ENCODE measurements around the gene CASKIN1.
"Not testable (repeated sequence)": the region's sequence is repeated elsewhere in the genome, so short reads cannot be mapped to it uniquely, and the experiment has no call there.

Gene CASKIN1

DNA sequence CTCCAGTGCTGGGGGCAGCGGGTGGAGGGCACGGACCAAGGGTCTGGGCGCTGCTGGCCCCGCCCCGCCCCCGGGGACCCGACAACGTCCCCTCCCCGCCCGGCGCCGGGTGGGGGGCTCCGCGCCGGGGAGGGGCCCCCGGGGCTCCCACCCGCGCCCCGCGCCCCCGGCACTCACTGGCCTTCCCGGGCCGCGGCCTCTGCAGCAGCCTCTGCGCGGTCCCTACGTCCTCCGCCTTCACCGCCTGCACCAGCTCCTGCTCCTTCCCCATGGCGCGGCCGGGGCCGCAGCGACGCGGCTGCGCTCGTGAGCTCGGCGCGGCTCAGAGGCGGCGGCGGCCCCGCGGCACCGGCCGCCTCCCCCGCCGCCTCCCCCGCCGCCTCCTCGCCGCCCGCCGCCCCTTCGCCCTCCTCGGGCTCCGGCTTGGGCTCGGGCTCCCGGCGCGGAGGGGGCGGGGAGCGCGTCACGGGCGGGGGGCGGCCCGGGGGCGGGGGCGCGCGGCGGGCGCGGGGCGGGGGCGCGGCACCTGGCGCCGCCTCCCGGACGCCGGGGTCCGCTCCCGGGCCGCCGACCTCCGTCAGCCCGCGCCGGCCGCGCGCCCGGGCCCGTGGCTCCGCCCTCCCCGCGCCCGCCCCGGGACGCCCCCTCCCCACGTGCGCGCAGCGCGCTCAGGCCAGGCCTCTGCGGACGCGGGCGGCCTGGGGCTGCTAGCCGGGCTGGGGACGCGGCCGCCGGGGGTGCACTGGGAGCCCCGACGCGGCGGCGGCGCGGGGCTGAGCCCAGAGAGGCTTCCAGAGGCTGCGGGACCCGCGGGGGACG is at the start of gene CASKIN1:
CASKIN1 (minus strand) TSS at position 444 of the 819 bp plus-strand sequence; CDS start at position 271, 173 bp downstream.
- DNase-seq (ENCODE audit: low read depth in 2 of 2): no peak

GRCh38 chr16:2244926-2245795 is 48.8 kb upstream of the CASKIN1 start:
- no peak for DNase-seq (ENCODE audit: low read depth in 2 of 2)

- no peak for DNase-seq (ENCODE audit: low read depth in 2 of 2)
These were observed 47.9 kb upstream of the CASKIN1 start for GRCh38 chr16:2244301-2244700.

DNA sequence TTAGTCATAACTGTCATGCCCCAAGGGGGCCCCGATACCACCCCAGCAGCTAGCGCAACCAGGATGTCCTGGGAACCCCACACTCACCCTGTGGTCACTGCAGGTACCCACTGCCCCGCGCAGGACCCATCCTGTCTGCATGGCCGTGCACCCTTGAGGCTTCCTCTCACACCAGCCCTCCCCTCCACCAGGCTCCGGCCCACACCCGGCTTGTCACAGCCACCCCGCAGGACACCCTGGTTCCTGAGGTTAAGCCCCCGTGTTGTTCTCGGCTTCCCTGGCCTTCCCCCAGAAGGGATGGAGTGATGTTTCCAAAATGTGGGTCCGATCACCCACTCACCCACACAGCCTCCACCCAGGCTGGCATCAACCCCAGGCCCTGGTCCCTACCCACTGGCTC is 47.4 kb upstream of the CASKIN1 start:
- no peak for DNase-seq (ENCODE audit: low read depth in 2 of 2)

GRCh38 chr16:2243031-2243528 is 46.7 kb upstream of the CASKIN1 start:
- DNase-seq (ENCODE audit: low read depth in 2 of 2): no peak

DNA sequence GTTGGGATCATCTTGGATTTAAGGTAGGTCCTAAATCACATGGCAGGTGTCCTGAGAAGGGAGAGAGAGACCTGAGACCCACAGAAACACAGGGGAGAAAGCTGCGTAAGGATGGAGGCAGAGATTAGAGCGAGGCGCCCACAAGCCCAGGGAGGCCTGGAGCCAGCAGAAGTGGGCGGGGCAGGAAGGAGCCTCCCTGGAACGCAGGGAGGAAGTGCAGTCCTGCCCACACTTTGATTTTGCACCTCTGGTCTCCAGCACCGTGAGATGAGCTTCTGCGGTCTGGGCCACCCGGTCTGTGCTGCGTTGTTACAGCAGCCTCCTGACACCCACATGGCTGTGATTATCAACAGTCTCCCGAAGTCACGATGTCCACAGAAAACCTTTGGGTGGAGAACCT is 46.2 kb upstream of the CASKIN1 start:
- DNase-seq (ENCODE audit: low read depth in 2 of 2): no peak

- DNase-seq (ENCODE audit: low read depth in 2 of 2): not testable (repeated sequence)
These were observed 43.9 kb upstream of the CASKIN1 start for GRCh38 chr16:2240331-2240730.

GRCh38 chr16:2238838-2239675 is 42.7 kb upstream of the CASKIN1 start:
- DNase-seq (ENCODE audit: low read depth in 2 of 2): no peak

DNA sequence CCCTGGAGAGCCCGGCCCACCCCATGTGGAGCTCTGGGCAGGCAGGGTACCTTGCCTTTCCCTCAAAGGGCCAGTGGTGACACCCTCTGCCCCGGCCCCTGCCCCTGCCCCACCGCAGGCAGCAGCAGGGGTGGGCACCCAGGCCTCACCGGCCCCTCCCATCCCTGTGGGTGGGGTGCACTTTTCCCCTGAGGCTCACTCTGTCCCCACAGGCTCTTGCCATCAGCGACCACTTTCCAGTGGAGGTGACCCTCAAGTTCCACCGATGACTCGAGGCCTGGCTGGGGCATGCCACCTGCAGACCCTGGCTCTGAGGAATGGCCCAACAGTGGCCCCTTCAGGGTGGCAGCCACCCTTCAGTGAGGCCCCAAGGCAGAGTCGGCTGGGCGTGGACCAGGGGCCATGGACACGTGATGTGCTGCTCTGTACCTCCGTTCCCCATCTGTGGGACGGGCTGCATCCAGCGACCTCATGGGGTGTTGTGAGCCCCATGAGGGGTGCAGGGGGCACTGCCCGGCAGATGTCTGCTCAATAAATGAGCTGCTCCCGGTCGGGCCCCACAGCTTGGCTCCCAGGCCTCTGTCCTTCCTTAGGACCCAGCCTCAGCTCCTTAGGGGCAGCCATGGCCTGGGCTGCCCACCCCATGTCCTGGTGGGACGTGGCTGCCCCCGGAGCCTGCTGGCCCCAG is 41.9 kb upstream of the CASKIN1 start:
- no peak for DNase-seq (ENCODE audit: low read depth in 2 of 2)

GRCh38 chr16:2237493-2238149 is 41.2 kb upstream of the CASKIN1 start:
- no peak for DNase-seq (ENCODE audit: low read depth in 2 of 2)

DNA sequence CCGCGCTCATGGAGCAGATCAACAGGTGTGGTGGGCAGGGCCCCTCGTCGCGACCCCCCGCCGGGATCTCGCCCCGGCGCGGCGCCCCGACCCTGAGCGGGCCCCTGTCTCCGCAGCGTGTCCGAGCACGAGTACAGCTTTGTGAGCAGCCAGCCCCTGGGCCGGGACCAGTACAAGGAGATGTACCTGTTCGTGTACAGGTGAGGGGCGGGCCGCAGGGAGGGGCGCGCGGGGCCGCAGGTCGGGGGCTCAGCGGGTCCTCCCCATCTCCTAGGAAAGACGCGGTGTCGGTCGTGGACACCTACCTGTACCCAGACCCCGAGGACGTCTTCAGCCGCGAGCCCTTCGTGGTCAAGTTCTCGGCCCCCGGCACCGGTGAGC is 40.7 kb upstream of the CASKIN1 start:
- DNase-seq (ENCODE audit: low read depth in 2 of 2): no peak

- DNase-seq (ENCODE audit: low read depth in 2 of 2): no peak
These were observed 40.1 kb upstream of the CASKIN1 start, which contains the start of gene DNASE1L2 for GRCh38 chr16:2236337-2237101. TSS of gene DNASE1L2 (plus strand) at chr16:2236444. CDS start at chr16:2236817, 373 bp downstream.

DNA sequence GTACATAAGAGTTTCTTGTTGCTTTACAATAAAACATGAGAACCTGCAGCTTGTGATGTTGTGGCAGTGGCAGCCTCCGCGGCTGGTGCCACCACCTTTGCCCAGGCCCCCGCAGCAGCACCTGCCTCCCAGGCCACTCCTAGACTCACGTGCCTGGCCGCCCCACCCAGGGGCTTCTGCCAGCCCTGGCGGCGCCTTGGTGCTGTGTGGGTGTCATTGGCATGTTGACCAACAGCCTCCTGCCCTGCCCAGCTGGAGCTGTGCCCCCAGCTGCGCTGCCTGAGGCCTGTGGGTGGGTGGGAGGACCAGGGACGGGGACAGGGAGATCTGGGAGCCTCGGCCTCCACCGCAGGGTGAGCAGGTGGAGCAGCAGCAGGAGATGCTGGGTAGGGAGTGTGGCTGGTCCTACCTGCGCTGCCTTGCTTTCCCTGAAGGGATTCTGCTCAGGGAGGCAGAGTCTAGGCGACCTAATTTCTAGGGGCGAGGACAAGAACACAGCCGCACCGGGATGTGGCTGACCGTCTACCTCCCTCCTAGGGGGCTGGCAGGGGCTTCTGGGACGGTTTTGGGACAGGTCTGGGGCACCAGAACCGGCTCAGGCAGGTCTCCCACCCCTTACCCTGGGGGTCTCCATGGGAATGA is 39.4 kb upstream of the CASKIN1 start:
- DNase-seq (ENCODE audit: low read depth in 2 of 2): no peak

GRCh38 chr16:2235234-2235651 is 38.8 kb upstream of the CASKIN1 start:
- DNase-seq (ENCODE audit: low read depth in 2 of 2): no peak

GRCh38 chr16:2234813-2235170 is 38.4 kb upstream of the CASKIN1 start:
- no peak for DNase-seq (ENCODE audit: low read depth in 2 of 2)

DNA sequence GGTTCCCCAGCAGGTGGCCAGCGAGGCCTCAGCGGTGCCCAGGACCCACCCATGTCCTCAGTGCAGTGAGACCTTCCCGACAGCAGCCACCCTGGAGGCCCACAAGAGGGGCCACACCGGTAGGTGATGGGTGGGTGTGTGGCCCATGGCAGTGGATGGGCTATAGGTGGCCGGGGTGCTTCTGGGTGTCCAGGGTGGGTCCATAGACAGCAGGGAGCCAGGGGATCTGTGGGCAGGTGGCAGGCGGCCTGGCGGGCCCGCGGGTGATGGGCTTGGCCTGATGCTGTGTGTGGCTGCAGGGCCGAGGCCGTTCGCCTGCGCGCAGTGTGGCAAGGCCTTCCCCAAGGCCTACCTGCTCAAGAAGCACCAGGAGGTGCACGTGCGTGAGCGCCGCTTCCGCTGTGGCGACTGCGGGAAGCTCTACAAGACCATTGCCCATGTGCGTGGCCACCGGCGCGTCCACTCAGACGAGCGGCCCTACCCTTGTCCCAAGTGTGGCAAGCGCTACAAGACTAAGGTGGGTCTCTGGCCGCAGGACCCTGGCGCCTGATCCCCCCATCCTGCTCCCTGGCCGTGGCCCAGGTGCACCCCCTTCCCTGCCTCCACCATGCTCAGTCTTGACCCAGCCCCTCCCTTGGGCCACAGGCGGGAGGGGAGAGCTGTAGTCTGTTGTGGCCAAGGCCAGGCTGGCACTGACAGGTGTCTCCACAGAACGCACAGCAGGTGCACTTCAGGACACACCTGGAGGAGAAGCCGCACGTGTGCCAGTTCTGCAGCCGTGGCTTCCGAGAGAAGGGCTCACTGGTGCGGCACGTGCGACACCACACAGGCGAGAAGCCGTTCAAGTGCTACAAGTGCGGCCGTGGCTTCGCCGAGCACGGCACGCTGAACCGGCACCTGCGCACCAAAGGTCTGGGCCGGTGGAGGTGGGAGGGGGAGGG is 37.7 kb upstream of the CASKIN1 start:
- DNase-seq (ENCODE audit: low read depth in 2 of 2): no peak

DNA sequence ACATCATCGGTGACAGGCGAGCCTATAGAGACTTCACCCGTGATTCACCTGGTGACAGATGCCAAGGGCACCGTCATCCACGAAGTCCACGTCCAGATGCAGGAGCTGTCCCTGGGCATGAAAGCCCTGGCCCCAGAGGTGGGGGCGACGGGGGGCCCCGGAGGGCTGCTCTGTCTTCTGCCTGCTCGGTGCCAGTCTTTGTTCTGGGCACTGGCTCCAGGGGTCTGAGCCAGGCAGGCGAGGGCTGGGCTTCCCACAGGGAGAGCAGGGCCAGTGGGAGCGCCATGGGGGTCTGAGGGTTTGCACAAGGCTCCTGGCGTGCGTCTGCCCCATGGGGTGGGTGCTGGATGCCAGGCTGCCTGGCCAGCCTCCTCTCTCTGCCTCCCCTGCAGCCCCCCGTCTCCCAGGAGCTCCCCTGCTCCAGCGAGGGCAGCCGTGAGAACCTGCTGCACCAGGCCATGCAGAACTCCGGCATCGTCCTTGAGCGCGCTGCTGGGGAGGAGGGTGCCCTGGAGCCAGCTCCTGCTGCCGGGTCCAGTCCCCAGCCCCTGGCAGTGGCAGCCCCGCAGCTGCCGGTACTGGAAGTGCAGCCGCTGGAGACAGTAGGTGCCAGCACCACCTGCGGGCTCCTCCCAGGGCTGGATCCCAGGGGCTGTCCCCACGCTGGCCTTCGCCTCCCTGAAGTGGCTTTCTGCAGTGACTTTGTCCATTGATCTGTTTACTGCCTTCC is 36.8 kb upstream of the CASKIN1 start:
- DNase-seq (ENCODE audit: low read depth in 2 of 2): no peak
